SK-N-MC (cell line): ENCODE results near the gene ARHGEF7.
"Not testable (repeated sequence)": the region's sequence is repeated elsewhere in the genome, so short reads cannot be mapped to it uniquely, and the experiment has no call there.

ENCODE experiments used
- DNase-seq: peaks from one replicate; pipeline ENCODE4 v3.0.0-alpha.2; 2011; ENCODE audit warnings: low read depth, low spot score
- H3K27ac ChIP-seq: fragments of 200-600 bp; sonication (generic); 2 replicates; pipeline ENCODE4 v1.5.1; 2016; ENCODE audit warnings: mixed run types
- H3K36me3 ChIP-seq: fragments of 200-600 bp; sonication (generic); 2 replicates; pipeline ENCODE4 v1.6.1; 2017; ENCODE audit warnings: antibody characterized with exemption, low read length, mixed read lengths; ENCODE audit not compliant: insufficient read depth
- H3K4me3 ChIP-seq: fragments of 200-600 bp; sonication (generic); 2 replicates; pipeline ENCODE4 v1.5.1; 2016
- H3K9ac ChIP-seq: fragments of 200-600 bp; sonication (generic); 2 replicates; pipeline ENCODE4 v1.8.0; 2017; ENCODE audit warnings: mixed run types, mixed read lengths; ENCODE audit not compliant: insufficient read length
- H3K9me3 ChIP-seq: fragments of 200-600 bp; sonication (generic); 2 replicates; pipeline ENCODE4 v1.6.1; 2017; ENCODE audit warnings: low read depth, mild to moderate bottlenecking, antibody characterized with exemption, low read length, moderate library complexity, mixed read lengths
- EZH2 ChIP-seq: fragments of 200-600 bp; sonication (generic); IDR thresholded peaks from one replicate; pipeline ENCODE4 v1.6.1; 2017; ENCODE audit warnings: antibody characterized with exemption
- FOXP2 ChIP-seq: optimal IDR thresholded peaks from 2 replicates; pipeline ENCODE3; 2011; ENCODE audit warnings: mild to moderate bottlenecking, moderate library complexity; ENCODE audit not compliant: insufficient read depth; ENCODE audit errors: extremely low read length, control extremely low read depth
- POLR2AphosphoS5 ChIP-seq: IDR thresholded peaks from 2 replicates; pipeline ENCODE4 v1.6.1; 2012; ENCODE audit warnings: mild to moderate bottlenecking, low read depth, low read length, borderline replicate concordance

ARHGEF7 gene

GRCh38 chr13:111256458-111256857, 141.3 kb downstream of the ARHGEF7 start:
- H3K4me3 ChIP-seq: no peak overlapping the region
- H3K9me3 ChIP-seq: no peaks in the 10 kb centered on the region
- H3K9ac ChIP-seq: no peak overlapping the region
- DNase-seq: no peak
- H3K27ac ChIP-seq: no peak overlapping the region
- TF ChIP-seq EZH2: no peak
- TF ChIP-seq FOXP2: no peak
- no peak for TF ChIP-seq POLR2AphosphoS5
- peaks cover 16% of the 10 kb centered on the region; the same call in 1 of the 2 replicates for H3K36me3 ChIP-seq

GRCh38 chr13:111256946-111257345, 141.8 kb downstream of the ARHGEF7 start:
- TF ChIP-seq POLR2AphosphoS5: no peak
- no peak for TF ChIP-seq FOXP2
- no peak for TF ChIP-seq EZH2
- no peaks in the 10 kb centered on the region for H3K9me3 ChIP-seq
- no peak for DNase-seq
- H3K4me3 ChIP-seq: no peak overlapping the region
- no peak overlapping the region for H3K27ac ChIP-seq
- peaks cover 16% of the 10 kb centered on the region; the same call in 1 of the 2 replicates for H3K36me3 ChIP-seq
- no peak overlapping the region for H3K9ac ChIP-seq

GRCh38 chr13:111257899-111258298, 142.8 kb downstream of the ARHGEF7 start:
- not testable (repeated sequence) for H3K4me3 ChIP-seq, H3K9ac ChIP-seq, DNase-seq, H3K9me3 ChIP-seq, H3K27ac ChIP-seq
- H3K36me3 ChIP-seq: peaks cover 16% of the 10 kb centered on the region; the same call in 1 of the 2 replicates

- no peak for TF ChIP-seq EZH2
- TF ChIP-seq FOXP2: no peak
- TF ChIP-seq POLR2AphosphoS5: no peak
These were observed 143.5 kb downstream of the ARHGEF7 start for GRCh38 chr13:111258637-111259036.

GRCh38 chr13:111259058-111259457, 143.9 kb downstream of the ARHGEF7 start:
- Histone ChIP-seq H3K9me3 (no peaks in the 10 kb centered on the region), H3K4me3 (no peak overlapping the region), H3K9ac (no peak overlapping the region), H3K27ac (no peak overlapping the region), H3K36me3 (peaks cover 10% of the 10 kb centered on the region; the same call in 1 of the 2 replicates)
- no peak for TF ChIP-seq FOXP2
- TF ChIP-seq POLR2AphosphoS5: no peak
- no peak for TF ChIP-seq EZH2
- no peak for DNase-seq

More at GRCh38 chr13:111258637-111259036, 143.5 kb downstream of the ARHGEF7 start:
- Histone ChIP-seq H3K9me3 (no peaks in the 10 kb centered on the region), H3K4me3 (no peak overlapping the region), H3K36me3 (peaks cover 14% of the 10 kb centered on the region; the same call in 1 of the 2 replicates), H3K9ac (no peak overlapping the region), H3K27ac (no peak overlapping the region)
- DNase-seq: no peak

- H3K9ac ChIP-seq: no peak overlapping the region
- TF ChIP-seq FOXP2 (no peak), POLR2AphosphoS5 (no peak), EZH2 (no peak)
- H3K36me3 ChIP-seq: peaks cover 9% of the 10 kb centered on the region; the same call in 1 of the 2 replicates
- no peak overlapping the region for H3K4me3 ChIP-seq
- H3K9me3 ChIP-seq: no peaks in the 10 kb centered on the region
- H3K27ac ChIP-seq: no peak overlapping the region
- no peak for DNase-seq
These were observed 146.2 kb downstream of the ARHGEF7 start for GRCh38 chr13:111261326-111261725.

GRCh38 chr13:111262281-111262680, 147.2 kb downstream of the ARHGEF7 start:
- no peak for TF ChIP-seq EZH2
- no peak for TF ChIP-seq FOXP2
- no peak for TF ChIP-seq POLR2AphosphoS5
- no peak for DNase-seq
- Histone ChIP-seq H3K4me3 (no peak overlapping the region), H3K9ac (no peak overlapping the region), H3K9me3 (no peaks in the 10 kb centered on the region), H3K36me3 (peaks cover 9% of the 10 kb centered on the region; the same call in 1 of the 2 replicates), H3K27ac (no peak overlapping the region)

GRCh38 chr13:111262715-111263114, 147.6 kb downstream of the ARHGEF7 start:
- no peak overlapping the region for H3K27ac ChIP-seq
- H3K4me3 ChIP-seq: no peak overlapping the region
- H3K9ac ChIP-seq: no peak overlapping the region
- no peak for DNase-seq
- H3K9me3 ChIP-seq: no peaks in the 10 kb centered on the region
- no peak for TF ChIP-seq POLR2AphosphoS5
- no peak for TF ChIP-seq FOXP2
- TF ChIP-seq EZH2: no peak
- H3K36me3 ChIP-seq: peaks cover 8% of the 10 kb centered on the region; the same call in 1 of the 2 replicates

- Histone ChIP-seq H3K27ac (no peak overlapping the region), H3K36me3 (peaks cover 9% of the 10 kb centered on the region; the same call in 1 of the 2 replicates)
- DNase-seq: no peak
These were observed 148.5 kb downstream of the ARHGEF7 start for GRCh38 chr13:111263566-111263965.

More at GRCh38 chr13:111263566-111263965, 148.5 kb downstream of the ARHGEF7 start:
- Histone ChIP-seq H3K9me3 (no peaks in the 10 kb centered on the region), H3K4me3 (no peak overlapping the region), H3K9ac (no peak overlapping the region)
- TF ChIP-seq FOXP2 (no peak), EZH2 (no peak), POLR2AphosphoS5 (no peak)
